ENCODE measurements around the gene MDGA2.

DNA sequence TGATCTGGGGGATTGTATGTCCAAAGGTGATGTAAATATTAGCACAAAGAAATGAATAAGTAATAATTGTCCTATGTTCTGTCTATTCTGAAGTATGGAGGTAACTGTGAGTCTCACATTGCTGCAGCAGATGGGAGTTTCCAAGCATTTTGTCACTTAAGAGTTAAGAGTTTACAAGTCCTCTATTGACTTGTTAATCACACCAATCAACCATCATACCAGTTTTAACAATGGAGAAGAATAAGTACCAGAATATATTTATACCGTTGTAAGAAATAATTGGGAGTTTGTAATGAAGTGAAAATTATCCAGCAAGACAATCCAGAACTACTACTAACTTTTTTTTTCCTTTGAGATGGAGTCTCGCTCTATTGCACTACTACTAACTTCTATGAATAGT is 139.1 kb downstream of the MDGA2 start:
- TF ChIP-seq BRCA1 (IDR thresholded peaks at IDR 0.05; ENCODE audit: low read depth, low read length) (no peak), POLR2AphosphoS5 (IDR thresholded peaks at IDR 0.05; ENCODE audit: low read depth, low read length) (no peak), FOSL1 (IDR thresholded peaks at IDR 0.05; ENCODE audit: insufficient read depth, low read depth, low read length) (no peak), SP2 (IDR thresholded peaks at IDR 0.05; ENCODE audit: low read length) (no peak), POLR2A (IDR thresholded peaks at IDR 0.05; ENCODE audit: control extremely low read depth in 1 of 2, low read depth in 2 of 2, low read length in 2 of 2) (no peak), TAF1 (IDR thresholded peaks at IDR 0.05; ENCODE audit: low read depth, low read length) (no peak), YY1 (IDR thresholded peaks at IDR 0.05; ENCODE audit: low read depth, low read length) (no peak), CTCF (IDR thresholded peaks at IDR 0.05; ENCODE audit: control extremely low read depth in 1 of 3, insufficient read depth in 1 of 3, low read depth in 1 of 3, low read length in 3 of 3) (no peak)

Data from H1 (cell line).